VCaP (cell line): ENCODE results near the gene MALRD1.

Source experiments
- H3K27ac ChIP-seq: fragments of 450-650 bp; 2 replicates; pipeline ENCODE4 v1.5.1; 2017
- CTCF ChIP-seq: fragments of 450-650 bp; conservative IDR thresholded peaks from 2 replicates; pipeline ENCODE4 v1.5.1; 2017; ENCODE audit warnings: mild to moderate bottlenecking, moderate library complexity

The MALRD1 gene

GRCh38 chr10:19577807-19578206 is 529.2 kb downstream of the MALRD1 start:
- no peak overlapping the region for H3K27ac ChIP-seq
- TF ChIP-seq CTCF, result no peak

DNA sequence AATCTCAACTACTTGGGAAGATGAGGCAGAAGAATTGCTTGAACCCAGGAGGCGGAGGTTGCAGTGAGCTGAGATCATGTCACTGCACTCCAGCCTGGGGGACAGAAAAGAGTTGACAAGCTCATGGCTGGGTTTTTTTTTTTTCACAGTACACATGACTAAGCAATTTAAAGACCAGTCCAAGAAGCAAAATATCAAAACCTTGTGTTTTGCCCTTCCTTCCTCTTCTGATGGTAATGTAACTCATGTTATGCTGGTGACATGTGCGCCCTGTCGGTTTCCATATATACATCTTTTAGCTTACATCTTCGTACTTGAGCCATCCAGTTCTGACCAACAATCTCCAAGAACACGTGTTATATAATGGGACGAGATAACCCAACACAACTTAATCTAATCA is 530.0 kb downstream of the MALRD1 start:
- H3K27ac ChIP-seq, result no peak overlapping the region
- no peak for TF ChIP-seq CTCF

GRCh38 chr10:19579761-19580545 is 531.4 kb downstream of the MALRD1 start:
- H3K27ac ChIP-seq, result no peak overlapping the region
- TF ChIP-seq CTCF, result no peak

- TF ChIP-seq CTCF, result no peak
- H3K27ac ChIP-seq, result no peak overlapping the region
Observed at GRCh38 chr10:19580691-19581090, 532.1 kb downstream of the MALRD1 start.

- no peak overlapping the region for H3K27ac ChIP-seq
- TF ChIP-seq CTCF, result no peak
Observed at GRCh38 chr10:19588608-19589007, 540.0 kb downstream of the MALRD1 start.

- H3K27ac ChIP-seq, result no peak overlapping the region
- no peak for TF ChIP-seq CTCF
Observed at GRCh38 chr10:19592276-19592675, 543.7 kb downstream of the MALRD1 start.

- TF ChIP-seq CTCF, result no peak
- no peak overlapping the region for H3K27ac ChIP-seq
Observed at GRCh38 chr10:19595212-19595845, 546.7 kb downstream of the MALRD1 start.
